Measurements from ENCODE around the gene DMXL2.

DNA sequence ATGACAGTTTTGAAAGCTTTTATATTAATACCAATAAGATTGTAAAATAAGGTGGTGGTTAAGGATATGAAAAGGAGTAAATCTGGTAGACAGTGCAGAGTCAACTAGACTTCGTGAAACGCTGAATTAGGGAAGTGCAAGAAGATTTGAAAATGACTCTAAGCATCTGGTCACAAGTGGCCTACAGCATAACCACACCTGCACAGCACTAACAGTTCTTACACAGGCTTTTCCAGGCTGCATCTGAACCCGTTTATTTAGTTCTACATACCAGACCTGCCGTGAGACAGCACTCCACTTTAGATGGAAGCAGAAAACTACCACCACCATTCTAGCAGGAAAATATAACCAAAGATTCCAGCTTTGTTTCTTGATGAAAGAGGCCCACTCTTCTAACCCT, 1.9 kb downstream of the DMXL2 start:
- TF ChIP-seq POLR2A (IDR thresholded peaks at IDR 0.05): no peak
- TF ChIP-seq, protein P1, sequence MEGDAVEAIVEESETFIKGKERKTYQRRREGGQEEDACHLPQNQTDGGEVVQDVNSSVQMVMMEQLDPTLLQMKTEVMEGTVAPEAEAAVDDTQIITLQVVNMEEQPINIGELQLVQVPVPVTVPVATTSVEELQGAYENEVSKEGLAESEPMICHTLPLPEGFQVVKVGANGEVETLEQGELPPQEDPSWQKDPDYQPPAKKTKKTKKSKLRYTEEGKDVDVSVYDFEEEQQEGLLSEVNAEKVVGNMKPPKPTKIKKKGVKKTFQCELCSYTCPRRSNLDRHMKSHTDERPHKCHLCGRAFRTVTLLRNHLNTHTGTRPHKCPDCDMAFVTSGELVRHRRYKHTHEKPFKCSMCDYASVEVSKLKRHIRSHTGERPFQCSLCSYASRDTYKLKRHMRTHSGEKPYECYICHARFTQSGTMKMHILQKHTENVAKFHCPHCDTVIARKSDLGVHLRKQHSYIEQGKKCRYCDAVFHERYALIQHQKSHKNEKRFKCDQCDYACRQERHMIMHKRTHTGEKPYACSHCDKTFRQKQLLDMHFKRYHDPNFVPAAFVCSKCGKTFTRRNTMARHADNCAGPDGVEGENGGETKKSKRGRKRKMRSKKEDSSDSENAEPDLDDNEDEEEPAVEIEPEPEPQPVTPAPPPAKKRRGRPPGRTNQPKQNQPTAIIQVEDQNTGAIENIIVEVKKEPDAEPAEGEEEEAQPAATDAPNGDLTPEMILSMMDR (IDR thresholded peaks at IDR 0.05): no peak
